Uterus (tissue), 2 donors: Measurements from ENCODE around the gene ZMAT5.

ENCODE experiments used
- CTCF ChIP-seq, 4 experiments: fragments of 200-600 bp in 2 of 4; fragments of 450-650 bp in 2 of 4; sonication (generic) in 2 of 4; IDR thresholded peaks; one replicate each; pipeline ENCODE4 v1.5.1; 2016 to 2019; ENCODE audit warnings: antibody characterized with exemption in 4 of 4, mild to moderate bottlenecking in 2 of 4, moderate library complexity in 1 of 4
- POLR2A ChIP-seq, 2 donors: fragments of 450-650 bp; IDR thresholded peaks; one replicate each; pipeline ENCODE4 v1.6.1; 2016; ENCODE audit warnings: antibody characterized with exemption in 2 of 2, mild to moderate bottlenecking in 1 of 2, moderate library complexity in 1 of 2

DNA sequence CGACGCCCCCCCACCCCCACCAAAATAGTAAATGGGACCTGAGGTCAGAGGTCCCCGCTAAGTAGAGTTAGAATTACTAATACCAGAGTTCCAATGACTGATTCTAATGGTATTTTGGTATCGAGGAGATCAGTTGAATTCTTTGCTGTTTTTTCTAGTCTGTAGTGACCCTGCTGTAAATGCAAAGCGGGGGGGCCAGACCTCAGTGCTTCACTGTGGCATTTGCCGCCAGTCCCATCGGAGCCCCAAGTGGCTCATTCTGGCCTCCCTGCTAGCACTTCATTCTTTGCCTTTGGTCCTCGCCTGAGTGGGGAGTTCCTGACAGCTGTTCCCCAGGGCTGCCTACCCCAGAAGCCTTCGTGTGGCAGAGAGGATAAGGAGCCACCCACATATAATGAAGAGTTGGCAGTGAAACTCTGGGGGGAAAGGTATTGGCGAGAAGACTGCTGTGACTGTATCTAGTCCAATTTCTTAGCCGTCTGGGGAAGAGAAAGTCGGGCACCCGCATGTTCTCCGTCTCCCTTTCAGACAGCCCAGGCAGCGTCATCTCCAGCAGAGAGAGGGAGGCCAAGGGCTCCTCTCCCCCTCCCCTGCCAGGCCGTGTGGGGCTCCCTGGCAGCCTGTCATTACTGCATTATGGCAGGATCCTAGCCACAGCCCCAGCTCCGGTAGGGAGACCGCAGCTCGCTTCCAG lies 66.5 kb downstream of the ZMAT5 start:
- TF ChIP-seq CTCF (IDR thresholded peaks at IDR 0.05) (no peak), POLR2A (IDR thresholded peaks at IDR 0.05) (no peak)
